Regular cardiac myocyte (primary cell): ENCODE results near the gene GRB7. TPM values are rescaled to one million over a fixed set of nuclear protein-coding genes. Genes with fewer than 3 reads are reported as not detected.

Experiments used
- total RNA-seq: library from RNA; depleted of rRNA; stranded (reverse); fragments of >200 nt; gene quantifications from 2 replicates; pipeline ENCODE4 v1.2.3, GENCODE V29; 2014

Gene GRB7
- total RNA-seq, result under 0.01 TPM in 2 replicates

GRCh38 chr17:39737760-39738567 lies at the start of gene GRB7:
TSS of gene GRB7 (plus strand) at chr17:39737938. CDS start at chr17:39742302, 4,364 bp downstream.

GRCh38 chr17:39699818-39700147 lies 38.0 kb upstream of the GRB7 start, which contains the start of gene ERBB2:
TSS of gene ERBB2 (plus strand) at chr17:39700064. CDS start at chr17:39700239, 175 bp downstream.

GRCh38 chr17:39730095-39730921 lies 7.4 kb upstream of the GRB7 start, which contains the start of gene MIEN1:
TSS of gene MIEN1 (minus strand) at chr17:39730532. CDS start at chr17:39730495, 37 bp downstream.

Other genes starting within 250 kb of the GRB7 start
- gene NEUROD2, start 130.0 kb upstream of the GRB7 start, total RNA-seq, result not detected in 2 replicates
- not detected in 2 replicates for gene PPP1R1B, start 111.0 kb upstream of the GRB7 start, total RNA-seq
- 27.6 and 33.4 TPM in 2 replicates for gene STARD3, start 100.8 kb upstream of the GRB7 start, total RNA-seq
- gene TCAP, start 72.6 kb upstream of the GRB7 start, total RNA-seq, result 0.19 and 0.28 TPM in 2 replicates
- not detected in 2 replicates for gene PNMT, start 69.5 kb upstream of the GRB7 start, total RNA-seq
- gene PGAP3, start 49.9 kb upstream of the GRB7 start, total RNA-seq, result 4.2 and 10.7 TPM in 2 replicates
- 22.6 and 26.8 TPM in 2 replicates for gene ERBB2, start 37.9 kb upstream of the GRB7 start, total RNA-seq
- gene MIEN1, start 7.4 kb upstream of the GRB7 start, total RNA-seq, result 11.3 and 16.7 TPM in 2 replicates
- gene IKZF3, start 126.4 kb downstream of the GRB7 start, total RNA-seq, result under 0.01 TPM in 1 of 2 replicates, not detected in the other
- gene ZPBP2, start 130.3 kb downstream of the GRB7 start, total RNA-seq, result not detected in 2 replicates
- 3.1 and 15.2 TPM in 2 replicates for gene GSDMB, start 180.7 kb downstream of the GRB7 start, total RNA-seq
- 58.5 and 136 TPM in 2 replicates for gene ORMDL3, start 189.7 kb downstream of the GRB7 start, total RNA-seq
- gene LRRC3C, start 189.8 kb downstream of the GRB7 start, total RNA-seq, result not detected in 2 replicates
- under 0.01 TPM in 1 of 2 replicates, not detected in the other for gene GSDMA, start 225.1 kb downstream of the GRB7 start, total RNA-seq
- gene PSMD3, start 242.9 kb downstream of the GRB7 start, total RNA-seq, result 87.9 and 143 TPM in 2 replicates